GM19240 (cell line): ENCODE data around the gene ULBP3.
"Not testable (repeated sequence)": the region's sequence is repeated elsewhere in the genome, so short reads cannot be mapped to it uniquely, and the experiment has no call there.

Experiments
- DNase-seq: peaks from one replicate; pipeline ENCODE4 v3.0.0; 2011; ENCODE audit warnings: low spot score; ENCODE audit not compliant: insufficient read length

The ULBP3 gene

GRCh38 chr6:150017186-150017521 lies 51.8 kb downstream of the ULBP3 start:
- not testable (repeated sequence) for DNase-seq

DNA sequence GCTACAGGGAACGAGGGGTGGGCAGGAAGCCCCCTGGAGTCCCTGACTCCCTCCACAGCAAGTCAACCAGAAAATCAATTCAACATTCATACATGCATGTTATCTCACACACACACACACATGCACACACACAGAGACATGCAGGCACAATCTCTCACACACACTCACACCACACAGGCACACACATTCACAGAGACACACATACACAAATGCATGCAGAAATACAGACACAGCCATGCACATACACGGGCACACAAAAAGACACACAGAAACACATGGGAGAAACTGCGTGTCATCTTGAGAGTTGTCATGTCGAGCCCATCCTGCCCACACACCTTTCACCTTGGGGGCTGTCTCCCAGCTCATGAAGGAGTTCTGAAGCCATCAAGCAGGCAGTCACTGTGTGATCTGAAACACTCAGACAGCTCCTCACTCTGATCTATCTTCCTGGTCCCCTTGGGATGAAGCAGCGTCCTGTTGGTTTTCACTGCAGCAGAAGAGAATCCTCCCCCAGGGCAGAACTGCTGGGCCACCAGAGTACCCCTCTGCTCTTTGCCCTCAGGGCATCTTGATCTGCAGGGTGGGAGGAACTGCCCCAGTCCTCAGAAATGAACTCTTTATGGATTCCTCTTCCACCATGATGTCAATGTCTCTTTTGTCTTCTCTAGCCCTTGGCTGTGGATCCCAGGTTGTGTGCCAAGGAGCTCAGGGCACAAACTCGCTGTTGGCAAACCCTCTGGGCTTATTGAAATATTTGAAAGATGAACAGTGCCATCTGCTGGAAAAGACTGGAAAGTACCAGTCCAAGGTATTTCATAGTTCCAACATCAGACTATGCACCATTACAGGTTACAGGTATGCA lies 52.4 kb downstream of the ULBP3 start:
- DNase-seq = no peak

DNA sequence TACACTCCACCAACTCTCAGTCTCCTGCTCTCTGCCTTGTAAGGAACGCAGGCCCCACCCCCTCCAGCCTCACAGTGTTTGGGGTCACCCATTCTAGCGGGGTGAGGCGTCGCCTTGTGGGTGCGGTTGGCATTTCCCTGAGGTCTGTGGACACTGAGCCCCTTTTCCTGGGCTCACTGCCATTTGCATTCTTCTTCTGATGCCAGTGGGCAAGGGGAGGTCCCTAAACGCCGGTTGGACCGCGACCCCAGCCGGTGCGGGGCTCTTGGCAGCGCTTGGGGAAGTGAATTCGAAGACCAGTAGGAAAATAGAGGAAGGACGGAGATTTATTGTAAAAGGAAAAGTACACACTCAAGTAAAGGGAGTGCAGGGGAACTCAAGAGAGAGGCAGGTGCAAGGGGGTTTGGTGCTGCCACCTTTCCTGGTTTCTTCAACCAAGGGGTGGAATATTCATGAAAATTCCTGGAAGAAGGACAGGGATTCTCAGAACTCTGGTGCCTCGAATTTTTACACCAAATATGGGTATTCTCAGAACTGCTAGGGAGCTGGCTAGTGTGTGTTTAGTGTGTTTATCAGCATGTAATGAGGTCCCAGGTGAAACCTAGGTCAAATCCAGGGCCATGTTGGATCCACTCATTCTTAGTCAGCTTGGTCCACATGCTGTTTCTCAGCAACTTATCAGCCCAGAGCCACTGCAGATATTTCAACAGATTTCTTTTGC lies 53.5 kb downstream of the ULBP3 start:
- not testable (repeated sequence) for DNase-seq

DNA sequence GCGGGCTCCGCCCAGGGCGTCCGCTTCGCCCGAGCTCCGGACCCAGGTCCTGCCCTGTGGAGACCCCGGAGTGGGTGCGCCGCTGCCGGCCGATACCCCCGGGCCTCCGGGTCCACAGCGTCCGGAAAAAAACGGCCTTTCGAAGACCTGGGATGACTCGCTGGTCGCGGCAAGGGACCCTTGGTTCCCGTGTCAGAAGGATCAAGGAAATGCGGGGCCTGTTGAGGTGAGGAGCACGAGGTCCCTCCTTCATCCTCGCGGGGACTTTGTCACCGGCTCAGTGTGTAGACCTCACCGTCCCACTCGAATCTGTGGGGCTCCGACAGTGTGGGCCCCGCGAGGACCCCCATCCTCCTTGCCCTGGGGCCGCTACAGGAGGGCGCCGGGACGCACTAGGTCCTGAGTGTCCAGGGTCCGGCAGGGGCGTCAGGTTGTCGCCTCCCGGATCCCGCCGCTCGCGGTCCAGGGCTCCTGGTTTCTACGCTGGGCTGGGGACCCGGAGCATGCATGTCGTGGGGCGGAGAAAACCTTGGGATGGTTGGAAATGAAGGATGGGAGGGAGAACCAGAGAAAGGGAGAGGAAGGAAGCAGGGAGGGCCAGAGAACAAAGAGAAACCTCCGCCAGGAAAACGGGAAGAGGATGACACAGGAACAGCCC lies 54.2 kb downstream of the ULBP3 start:
- DNase-seq = not testable (repeated sequence)

- DNase-seq = not testable (repeated sequence)
These were observed 54.9 kb downstream of the ULBP3 start for GRCh38 chr6:150013785-150014622.

GRCh38 chr6:150012846-150013784 lies 55.8 kb downstream of the ULBP3 start:
- not testable (repeated sequence) for DNase-seq
